Measurements from ENCODE around the gene NOC2L. TPM values are rescaled to one million over a fixed set of nuclear protein-coding genes. Genes with fewer than 3 reads are reported as not detected.

NOC2L gene
- total and polyA plus RNA-seq, 2 donors (not counting 3 experiments of a cell fraction or from before 2014, with no cell fraction given) = 55.3 to 87.9 TPM

- FAIRE-seq (no peak), DNase-seq (ENCODE audit: low read depth, low spot score) (no peak)
- H3K9me1 ChIP-seq (replicated peaks; ENCODE audit: control insufficient read depth, extremely low read depth, insufficient read depth, low read length) = no peaks in the 10 kb centered on the region
- H3K9me3 ChIP-seq (replicated peaks; ENCODE audit: control insufficient read depth, insufficient read depth, low read length) = no peaks in the 10 kb centered on the region
- H3K79me2 ChIP-seq (ENCODE audit: control insufficient read depth, insufficient read depth, low read length) = no peaks in the 10 kb centered on the region
- H3K9ac ChIP-seq (replicated peaks; ENCODE audit: extremely low read depth, insufficient read depth, low read length) = no peak overlapping the region
- dilution Hi-C loops (cut with MboI; ENCODE audit: extremely low pct_ligation_motif_present, low sequenced_read_pairs) = no loop called here
- H3K4me1 ChIP-seq (ENCODE audit: control insufficient read depth, extremely low read depth, insufficient read depth, low read length) = no peaks in the 10 kb centered on the region
- H3K36me3 ChIP-seq (ENCODE audit: control insufficient read depth in 2 of 2, extremely low read depth in 1 of 2, insufficient read depth in 2 of 2, low read length in 2 of 2) = no peaks in the 10 kb centered on the region
- peaks cover 17 to 27% of the 10 kb centered on the region in 2 experiments for H3K27me3 ChIP-seq (ENCODE audit: control insufficient read depth in 2 of 2, insufficient read depth in 2 of 2, low read length in 2 of 2)
- ChIA-PET POLR2A (no interaction called here), CTCF (no interaction called here)
- H3K4me3 ChIP-seq (replicated peaks in 1 of 3; ENCODE audit: insufficient read depth in 1 of 3, low read depth in 1 of 3, low read length in 3 of 3) = no peak overlapping the region
- H2AFZ ChIP-seq (ENCODE audit: low read depth, low read length) = no peak overlapping the region
- TF ChIP-seq POLR2A (IDR thresholded peaks at IDR 0.05; ENCODE audit: low read depth, low read length) (no peak), MYC (IDR thresholded peaks at IDR 0.05; ENCODE audit: low read depth, low read length) (no peak), JUN (IDR thresholded peaks at IDR 0.05; ENCODE audit: borderline replicate concordance, insufficient read depth, insufficient read length, low read depth) (no peak), GATA2 (IDR thresholded peaks at IDR 0.05; ENCODE audit: insufficient read depth, insufficient read length, low read depth, low read length) (no peak), FOS (IDR thresholded peaks at IDR 0.05; ENCODE audit: borderline replicate concordance, insufficient read depth, low read length) (no peak), POLR2AphosphoS5 (IDR thresholded peaks at IDR 0.05; ENCODE audit: insufficient read depth, low read depth, low read length) (no peak), MAX (IDR thresholded peaks at IDR 0.05; ENCODE audit: insufficient read depth, insufficient read length) (no peak), CTCF (IDR thresholded peaks at IDR 0.05; ENCODE audit: extremely low read depth in 1 of 2, insufficient read depth in 1 of 2, low read depth in 1 of 2, low read length in 2 of 2) (no peak), EZH2 (IDR thresholded peaks at IDR 0.05; ENCODE audit: borderline replicate concordance, low read depth, low read length, severe bottlenecking) (no peak)
- no TSS peak for BruUV-seq (replicated peaks)
- intact Hi-C loops (cut with micrococcal nuclease) = no loop called here
- H3K4me2 ChIP-seq (ENCODE audit: insufficient read depth, low read length) = no peak overlapping the region
- H4K20me1 ChIP-seq (replicated peaks; ENCODE audit: control insufficient read depth, extremely low read depth, insufficient read depth, low read length) = no peaks in the 10 kb centered on the region
- no peak overlapping the region for H3K27ac ChIP-seq (ENCODE audit: insufficient read depth, low read depth, low read length)
Measured at GRCh38 chr1:927234-927633, 31.8 kb downstream of the NOC2L start.

All from endothelial cell of umbilical vein (primary cell).